HepG2 (cell line): Measurements from ENCODE around the gene ACSL5. TPM values are rescaled to one million over a fixed set of nuclear protein-coding genes. Genes with fewer than 3 reads are reported as not detected.

Source experiments
- AHDC1 ChIP-seq: sonication (generic); formaldehyde crosslinking; IDR thresholded peaks from 2 replicates; pipeline ENCODE4 v1.5.1; 2020; ENCODE audit warnings: mild to moderate bottlenecking, missing genetic modification reagents, borderline replicate concordance
- ARID5B ChIP-seq: IDR thresholded peaks from 2 replicates; pipeline ENCODE4 v1.4.0; 2020; ENCODE audit warnings: mild to moderate bottlenecking, missing genetic modification reagents
- DRAP1 ChIP-seq: IDR thresholded peaks from 2 replicates; pipeline ENCODE4 v1.6.1; 2016; ENCODE audit warnings: missing genetic modification reagents, missing compliant biosample characterization
- GABPB1 ChIP-seq: IDR thresholded peaks from 2 replicates; pipeline ENCODE4 v1.6.1; 2016; ENCODE audit warnings: mild to moderate bottlenecking, missing genetic modification reagents, moderate library complexity, missing compliant biosample characterization
- KDM3A ChIP-seq: IDR thresholded peaks from 2 replicates; pipeline ENCODE4 v1.6.1; 2018; ENCODE audit warnings: low read depth, missing compliant biosample characterization
- SKIL ChIP-seq: sonication (generic); formaldehyde crosslinking; IDR thresholded peaks from 2 replicates; pipeline ENCODE4 v1.8.0; 2022; ENCODE audit warnings: missing genetic modification reagents, mild to moderate bottlenecking, moderate library complexity, borderline replicate concordance
- YY1 ChIP-seq: IDR thresholded peaks from 2 replicates; pipeline ENCODE4 v1.6.1; 2011; ENCODE audit warnings: low read length, low read depth, moderate library complexity, mild to moderate bottlenecking; ENCODE audit not compliant: insufficient read depth, insufficient replicate concordance
- ZNF646 ChIP-seq: sonication (generic); formaldehyde crosslinking; IDR thresholded peaks from 2 replicates; pipeline ENCODE4 v1.9.0; 2021; ENCODE audit warnings: mild to moderate bottlenecking, missing genetic modification reagents
- ZNF839 ChIP-seq: sonication (generic); formaldehyde crosslinking; IDR thresholded peaks from 2 replicates; pipeline ENCODE4 v1.4.0; 2020; ENCODE audit warnings: missing genetic modification reagents, mild to moderate bottlenecking, borderline replicate concordance
- polyA plus RNA-seq, 8 experiments: library from polyadenylated mRNA; depleted of rRNA in 3 of 8; stranded (reverse) in 7 of 8; unstranded in 1 of 8; fragments of >200 nt; fragmentation: Illumina TruSeq in 4 of 8; extraction: Trizol in 4 of 8; gene quantifications; 2 replicates each; pipeline versions ENCODE4 v1.2.1 to v1.2.3, GENCODE V29; 2011 to 2016; ENCODE audit warnings: low read depth in 4 of 8, missing spikeins in 1 of 8, mixed read lengths in 1 of 8; ENCODE audit not compliant: insufficient read depth in 1 of 8
- total RNA-seq, 5 experiments: library from RNA; depleted of rRNA; stranded (reverse); fragments of >200 nt; fragmentation: Illumina TruSeq; extraction: Trizol; gene quantifications; 2 replicates each; pipeline ENCODE4 v1.2.3, GENCODE V29; 2016; ENCODE audit warnings: low read depth in 1 of 5

The ACSL5 gene
- total and polyA plus RNA-seq, 2 of the 13 experiments (the other 11 are each of a cell fraction or from before 2014, with no cell fraction given) = 56.4 to 82.5 TPM

- TF ChIP-seq AHDC1 (no peak; the same call in 1 of the 2 replicates), KDM3A (CRISPR knock-in tag) (no peak), ARID5B (peak; percentile 34; the same call in 1 of the 2 replicates), ZNF839 (CRISPR knock-in tag) (no peak), GABPB1 (CRISPR knock-in tag) (no peak), SKIL (CRISPR knock-in tag) (no peak), ZNF646 (CRISPR knock-in tag) (no peak), DRAP1 (no peak), YY1 (no peak)
These were observed 21.9 kb upstream of the ACSL5 start (continued) for GRCh38 chr10:112352044-112352443.
